Neural cell (in vitro differentiated cells): ENCODE data around the gene SCGB1C1.
"Not testable (repeated sequence)": the region's sequence is repeated elsewhere in the genome, so short reads cannot be mapped to it uniquely, and the experiment has no call there.

Experiments used
- EP300 ChIP-seq: fragments of 450-650 bp; conservative IDR thresholded peaks from 2 replicates; pipeline ENCODE4 v1.6.1; 2014; ENCODE audit warnings: antibody characterized with exemption, mild to moderate bottlenecking, moderate library complexity; ENCODE audit not compliant: poor library complexity, severe bottlenecking
- EZH2 ChIP-seq: fragments of 200-600, 300-800 bp; shearing (Covaris generic), sonication (generic); IDR thresholded peaks from 2 replicates; pipeline ENCODE4 v1.6.1; 2014; ENCODE audit warnings: antibody characterized with exemption, low read length, borderline replicate concordance, mild to moderate bottlenecking; ENCODE audit not compliant: insufficient read depth, poor library complexity, severe bottlenecking
- MXI1 ChIP-seq: fragments of 450-650 bp; conservative IDR thresholded peaks from 2 replicates; pipeline ENCODE4 v1.6.1; 2014; ENCODE audit warnings: antibody characterized with exemption, mild to moderate bottlenecking; ENCODE audit not compliant: poor library complexity, severe bottlenecking
- RAD21 ChIP-seq: fragments of 450-650 bp; conservative IDR thresholded peaks from 2 replicates; pipeline ENCODE4 v1.6.1; 2014; ENCODE audit warnings: antibody characterized with exemption, mild to moderate bottlenecking, moderate library complexity
- SMC3 ChIP-seq: fragments of 450-650 bp; conservative IDR thresholded peaks from 2 replicates; pipeline ENCODE4 v1.6.1; 2014; ENCODE audit warnings: antibody characterized with exemption, mild to moderate bottlenecking, moderate library complexity; ENCODE audit not compliant: poor library complexity
- TAF1 ChIP-seq: IDR thresholded peaks from 2 replicates; pipeline ENCODE4 v1.6.1; 2012; ENCODE audit warnings: low read depth
- TF ChIP-seq, protein P1 (sequence below): fragments of 450-650 bp; IDR thresholded peaks from 2 replicates; pipeline ENCODE4 v1.5.1; 2014; ENCODE audit warnings: antibody characterized with exemption, mild to moderate bottlenecking, moderate library complexity; ENCODE audit not compliant: poor library complexity, severe bottlenecking

DNA sequence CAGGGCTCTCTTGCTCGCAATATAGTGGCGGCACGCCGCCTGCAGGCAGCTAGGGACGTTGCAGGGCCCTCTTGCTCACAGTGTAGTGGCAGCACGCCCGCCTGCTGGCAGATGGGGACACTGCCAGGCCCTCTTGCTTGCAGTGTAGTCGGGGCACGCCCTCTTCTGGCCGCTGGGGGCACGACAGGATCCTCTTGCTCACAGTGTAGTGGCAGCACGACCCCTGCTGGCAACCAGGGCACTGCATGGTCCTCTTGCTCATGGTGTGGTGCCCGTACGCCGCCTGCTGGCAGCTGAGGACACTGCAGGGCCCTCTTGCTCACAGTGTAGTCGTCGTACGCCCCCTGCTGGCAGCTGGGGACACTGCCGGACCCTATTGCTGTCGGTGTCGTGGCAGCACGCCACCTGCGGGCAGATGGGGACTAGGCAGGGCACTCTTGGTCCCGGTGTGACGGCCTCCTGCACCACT is 3.0 kb upstream of the SCGB1C1 start:
- TF ChIP-seq, protein P1, sequence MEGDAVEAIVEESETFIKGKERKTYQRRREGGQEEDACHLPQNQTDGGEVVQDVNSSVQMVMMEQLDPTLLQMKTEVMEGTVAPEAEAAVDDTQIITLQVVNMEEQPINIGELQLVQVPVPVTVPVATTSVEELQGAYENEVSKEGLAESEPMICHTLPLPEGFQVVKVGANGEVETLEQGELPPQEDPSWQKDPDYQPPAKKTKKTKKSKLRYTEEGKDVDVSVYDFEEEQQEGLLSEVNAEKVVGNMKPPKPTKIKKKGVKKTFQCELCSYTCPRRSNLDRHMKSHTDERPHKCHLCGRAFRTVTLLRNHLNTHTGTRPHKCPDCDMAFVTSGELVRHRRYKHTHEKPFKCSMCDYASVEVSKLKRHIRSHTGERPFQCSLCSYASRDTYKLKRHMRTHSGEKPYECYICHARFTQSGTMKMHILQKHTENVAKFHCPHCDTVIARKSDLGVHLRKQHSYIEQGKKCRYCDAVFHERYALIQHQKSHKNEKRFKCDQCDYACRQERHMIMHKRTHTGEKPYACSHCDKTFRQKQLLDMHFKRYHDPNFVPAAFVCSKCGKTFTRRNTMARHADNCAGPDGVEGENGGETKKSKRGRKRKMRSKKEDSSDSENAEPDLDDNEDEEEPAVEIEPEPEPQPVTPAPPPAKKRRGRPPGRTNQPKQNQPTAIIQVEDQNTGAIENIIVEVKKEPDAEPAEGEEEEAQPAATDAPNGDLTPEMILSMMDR: not testable (repeated sequence)
- TF ChIP-seq EP300, MXI1, TAF1, RAD21, SMC3, EZH2: not testable (repeated sequence)
